ENCODE results near the gene ALOXE3.
A peak's percentile ranks its signal among the peaks of the same experiment; 100 is the strongest.

ALOXE3 gene

DNA sequence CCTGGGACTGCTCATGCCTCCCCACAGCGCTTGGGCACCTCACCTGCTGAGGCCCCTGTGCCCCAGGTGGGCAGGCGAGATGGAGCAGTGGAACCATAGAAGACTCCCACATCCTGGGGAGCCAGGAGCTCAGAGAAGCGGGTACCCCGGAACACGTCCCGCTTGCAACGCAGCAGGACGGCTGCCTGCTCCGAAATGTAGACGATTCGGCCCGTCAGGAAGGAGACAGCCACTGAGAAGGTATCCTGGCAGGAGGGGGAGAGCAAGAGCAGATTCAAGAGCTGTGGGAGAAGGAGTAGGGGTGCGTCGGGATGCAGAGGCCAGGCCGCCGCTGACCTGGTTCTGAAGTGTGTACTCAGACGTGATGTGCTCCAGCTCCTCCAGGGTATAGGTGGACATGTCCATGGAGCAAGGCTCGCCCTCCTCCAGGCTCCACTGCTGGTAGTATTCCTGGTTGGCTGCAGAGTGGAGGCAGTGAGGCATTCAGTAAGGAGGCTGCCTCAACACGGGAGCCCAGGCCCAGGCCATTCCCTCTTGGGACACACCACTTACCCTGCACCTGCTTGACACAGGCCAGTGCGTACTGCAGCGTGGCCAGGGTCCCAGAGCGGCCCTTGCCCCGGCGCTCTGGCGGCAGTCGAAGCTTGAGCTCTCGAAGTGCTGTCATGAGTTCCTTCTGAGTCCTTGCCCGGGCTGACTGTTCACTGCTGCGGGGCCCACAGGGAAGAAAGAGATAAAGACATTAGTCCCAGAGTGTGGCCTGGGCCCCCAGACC, 31.3 kb upstream of the ALOXE3 start:
- H3K4me3 Mint-ChIP-seq: peak overlapping the region; percentile 19
- peaks cover 33% of the 10 kb centered on the region for H3K4me1 Mint-ChIP-seq
- no peaks in the 10 kb centered on the region for H3K9me3 Mint-ChIP-seq
- peak overlapping the region; percentile 91 for H3K27ac Mint-ChIP-seq
- H3K36me3 Mint-ChIP-seq: peaks cover 29% of the 10 kb centered on the region
- no peaks in the 10 kb centered on the region for H3K27me3 Mint-ChIP-seq
- ATAC-seq (ENCODE audit: low read depth) (no peak), DNase-seq (ENCODE audit: low spot score in 2 of 2) (no peak)

DNA sequence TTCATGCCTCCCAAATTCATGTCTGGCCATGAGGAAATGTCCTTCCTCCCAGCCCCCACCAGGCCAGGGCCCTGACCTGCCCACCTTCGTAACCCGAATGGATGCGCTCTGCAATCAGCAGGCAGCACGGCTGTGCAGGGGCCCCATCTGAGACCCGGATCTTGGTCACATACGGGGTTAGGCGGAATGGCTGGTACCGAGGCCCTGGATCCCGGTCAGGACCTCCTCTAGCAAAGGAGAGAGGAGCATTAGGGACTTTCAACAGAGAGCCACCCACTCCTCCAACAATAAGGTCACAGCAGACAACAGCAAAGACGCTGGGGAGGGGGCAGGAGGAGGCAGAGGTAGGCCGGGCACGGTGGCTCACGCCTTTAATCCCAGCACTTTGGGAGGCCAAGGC, 30.2 kb upstream of the ALOXE3 start:
- H3K9me3 Mint-ChIP-seq: no peaks in the 10 kb centered on the region
- peak overlapping the region; percentile 91 for H3K27ac Mint-ChIP-seq
- H3K27me3 Mint-ChIP-seq: no peaks in the 10 kb centered on the region
- DNase-seq (ENCODE audit: low spot score in 2 of 2) (no peak), ATAC-seq (ENCODE audit: low read depth) (no peak)
- peaks cover 26% of the 10 kb centered on the region for H3K4me1 Mint-ChIP-seq
- H3K36me3 Mint-ChIP-seq: peaks cover 31% of the 10 kb centered on the region
- no peak overlapping the region for H3K4me3 Mint-ChIP-seq

DNA sequence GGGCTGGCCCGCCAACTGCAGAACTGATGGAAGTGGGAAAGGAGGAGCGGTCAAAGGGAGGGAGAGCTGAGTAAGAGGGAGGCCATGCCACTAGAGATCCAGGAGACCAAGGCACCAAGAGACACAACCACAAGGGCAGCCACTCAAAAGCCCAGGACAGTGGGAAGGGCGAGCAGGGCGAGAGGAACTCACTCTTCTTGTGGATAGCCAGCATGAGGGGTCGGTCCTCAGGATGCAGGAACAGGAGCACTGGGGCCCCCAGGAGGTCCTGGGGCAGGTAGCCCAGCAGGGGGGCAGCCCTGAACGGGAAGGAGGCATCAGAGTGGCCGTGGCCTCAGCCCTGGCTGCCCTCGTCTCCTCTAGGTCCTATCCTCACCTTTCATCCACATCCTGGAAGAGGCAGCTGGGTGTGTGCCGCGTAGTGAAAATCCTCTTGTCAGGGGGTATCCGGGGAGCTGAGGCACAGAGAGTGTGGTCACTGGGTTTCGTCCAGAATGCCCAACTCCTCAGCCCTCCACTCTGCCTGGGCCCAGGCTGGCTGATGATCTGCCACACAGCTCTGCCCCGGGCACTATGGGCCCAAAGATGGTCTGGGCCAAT, 29.6 kb upstream of the ALOXE3 start:
- Mint-ChIP-seq H3K4me1 (peaks cover 22% of the 10 kb centered on the region), H3K9me3 (no peaks in the 10 kb centered on the region), H3K4me3 (no peak overlapping the region), H3K36me3 (peaks cover 31% of the 10 kb centered on the region), H3K27ac (peak overlapping the region; percentile 91), H3K27me3 (no peaks in the 10 kb centered on the region)
- peak in 1 of 2 donors; percentile 22 for DNase-seq (ENCODE audit: low spot score in 2 of 2)
- ATAC-seq (ENCODE audit: low read depth): no peak

DNA sequence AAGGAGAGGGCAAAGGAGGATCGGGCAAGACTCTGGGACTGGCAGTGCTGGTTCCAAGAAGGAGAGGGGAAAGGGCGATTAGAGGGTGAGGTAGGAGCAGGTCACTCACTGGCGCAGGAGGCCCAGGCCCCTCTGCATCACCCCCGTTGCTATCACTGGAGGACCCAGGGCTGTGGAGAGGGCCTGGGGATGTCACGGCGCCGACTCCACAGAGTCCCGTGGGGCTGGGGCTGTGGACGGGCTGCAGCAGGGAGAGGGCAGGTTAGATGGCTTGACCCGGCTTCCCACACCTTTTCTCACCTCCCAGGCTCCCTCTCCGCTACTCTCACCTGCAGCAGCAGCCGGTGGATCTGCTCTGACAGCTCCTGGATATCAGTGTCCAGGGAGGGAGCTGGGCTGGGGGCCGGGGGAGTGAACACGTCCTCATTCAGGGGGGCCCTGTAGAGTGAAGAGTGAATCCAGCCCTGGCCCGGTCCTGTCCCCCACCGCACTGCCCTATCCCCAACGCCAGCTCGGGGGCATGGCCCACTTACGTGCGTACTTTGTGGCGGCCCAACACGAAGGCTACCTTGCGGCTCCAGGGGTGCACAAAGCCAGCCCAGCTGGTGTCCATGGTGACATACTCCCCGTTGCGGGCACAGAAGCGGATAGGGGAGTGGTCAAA, 29.0 kb upstream of the ALOXE3 start:
- H3K27ac Mint-ChIP-seq: peak overlapping the region; percentile 91
- peak in 1 of 2 donors; percentile 26 for DNase-seq (ENCODE audit: low spot score in 2 of 2)
- peaks cover 20% of the 10 kb centered on the region for H3K4me1 Mint-ChIP-seq
- H3K4me3 Mint-ChIP-seq: no peak overlapping the region
- H3K27me3 Mint-ChIP-seq: no peaks in the 10 kb centered on the region
- ATAC-seq (ENCODE audit: low read depth): no peak
- H3K36me3 Mint-ChIP-seq: peaks cover 34% of the 10 kb centered on the region
- no peaks in the 10 kb centered on the region for H3K9me3 Mint-ChIP-seq

DNA sequence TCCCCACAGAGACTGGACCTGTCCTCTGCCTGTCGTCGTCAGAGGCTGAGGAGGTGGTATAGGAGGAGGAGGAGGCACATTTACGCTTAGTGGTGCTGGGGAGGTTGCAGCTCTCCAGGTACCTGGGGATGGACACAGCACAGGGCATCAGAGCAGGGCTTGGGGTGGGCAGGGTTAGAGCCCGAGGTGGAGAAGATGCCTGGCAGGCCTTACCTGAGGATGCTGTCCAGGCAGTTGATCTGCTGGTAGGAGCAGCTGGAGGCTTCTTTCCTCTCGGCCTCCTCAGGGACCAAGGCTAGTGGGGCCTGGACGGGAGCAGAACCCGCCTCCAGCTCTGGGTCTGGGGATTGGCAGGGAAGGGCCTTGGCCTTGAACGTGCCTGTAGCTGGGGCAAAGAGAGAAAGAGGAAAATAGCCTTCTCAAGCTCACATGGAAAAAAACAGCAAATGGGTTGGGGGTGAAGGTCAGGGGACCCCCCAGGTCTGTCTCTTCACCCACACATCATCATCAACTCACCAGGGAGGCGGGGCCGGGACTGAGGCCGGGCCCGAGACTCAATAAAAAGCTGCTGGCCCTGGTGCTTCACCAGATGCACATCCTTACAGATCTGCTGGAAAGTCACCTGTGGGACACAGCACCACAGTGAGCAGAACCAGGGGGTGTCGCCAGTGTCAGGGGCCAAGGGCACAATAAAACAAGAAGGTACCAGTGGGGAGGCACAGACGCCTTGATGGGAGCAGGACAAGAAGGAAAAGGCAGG, 28.2 kb upstream of the ALOXE3 start:
- H3K27me3 Mint-ChIP-seq: no peaks in the 10 kb centered on the region
- H3K4me1 Mint-ChIP-seq: peaks cover 15% of the 10 kb centered on the region
- ATAC-seq (ENCODE audit: low read depth) (no peak), DNase-seq (ENCODE audit: low spot score in 2 of 2) (peak; percentile 14 to 40)
- H3K4me3 Mint-ChIP-seq: no peak overlapping the region
- peaks cover 34% of the 10 kb centered on the region for H3K36me3 Mint-ChIP-seq
- H3K27ac Mint-ChIP-seq: peak overlapping the region; percentile 76
- no peaks in the 10 kb centered on the region for H3K9me3 Mint-ChIP-seq

- ATAC-seq (ENCODE audit: low read depth): no peak
- H3K4me3 Mint-ChIP-seq: no peak overlapping the region
- peak overlapping the region; percentile 76 for H3K27ac Mint-ChIP-seq
- no peaks in the 10 kb centered on the region for H3K27me3 Mint-ChIP-seq
- H3K36me3 Mint-ChIP-seq: peaks cover 36% of the 10 kb centered on the region
- DNase-seq (ENCODE audit: low spot score in 2 of 2): peak in 1 of 2 donors; percentile 20
- H3K4me1 Mint-ChIP-seq: peaks cover 10% of the 10 kb centered on the region
- no peaks in the 10 kb centered on the region for H3K9me3 Mint-ChIP-seq
Observed at GRCh38 chr17:8145811-8146210, 27.5 kb upstream of the ALOXE3 start.

DNA sequence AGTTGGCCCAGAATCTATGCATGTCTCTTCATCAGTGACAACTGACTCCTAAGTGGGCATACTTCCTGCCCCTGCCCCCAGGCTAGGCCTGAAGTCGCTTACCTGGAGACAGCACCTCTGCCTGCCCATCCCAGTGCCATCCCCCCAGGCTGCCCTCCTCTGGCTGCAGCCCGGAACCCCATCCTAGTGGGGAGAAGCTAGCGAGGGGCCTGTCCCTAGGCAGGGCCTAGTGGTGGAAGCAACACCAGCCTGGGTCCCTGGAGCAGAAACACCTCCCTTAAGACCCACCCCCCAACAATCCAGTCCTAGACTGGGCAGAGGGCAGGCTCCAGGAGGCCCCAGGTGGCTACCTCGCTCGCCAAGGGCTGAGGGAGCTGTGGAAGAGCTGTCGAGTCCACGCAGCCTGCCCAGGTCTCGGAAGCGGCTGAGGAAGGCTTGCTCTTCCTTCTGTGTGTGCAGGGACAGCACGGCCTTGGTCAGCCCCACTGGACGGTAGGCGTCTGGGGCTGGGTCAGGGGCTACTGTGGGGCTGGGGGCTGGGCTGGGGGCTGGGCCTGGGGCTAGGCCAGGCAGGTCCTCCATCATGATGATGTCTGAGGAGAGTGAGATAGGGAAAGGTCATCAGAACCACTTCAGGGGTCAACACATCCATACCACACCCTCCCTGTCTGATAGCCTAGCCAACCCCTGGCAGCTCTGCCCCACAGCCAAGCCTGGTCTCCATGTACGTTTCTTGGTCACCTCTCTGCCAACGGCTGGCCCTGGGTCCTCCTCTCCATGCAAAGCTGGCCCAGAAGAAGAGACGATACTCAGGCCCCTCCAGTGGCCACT, 26.3 kb upstream of the ALOXE3 start:
- ATAC-seq (ENCODE audit: low read depth) (no peak), DNase-seq (ENCODE audit: low spot score in 2 of 2) (peak in 1 of 2 donors; percentile 39)
- Mint-ChIP-seq H3K4me1 (peaks cover 8% of the 10 kb centered on the region), H3K4me3 (no peak overlapping the region), H3K27me3 (no peaks in the 10 kb centered on the region), H3K36me3 (peaks cover 35% of the 10 kb centered on the region), H3K9me3 (no peaks in the 10 kb centered on the region), H3K27ac (peak overlapping the region; percentile 70)

- Mint-ChIP-seq H3K4me1 (peaks cover 6% of the 10 kb centered on the region), H3K36me3 (peaks cover 32% of the 10 kb centered on the region), H3K4me3 (no peak overlapping the region), H3K27ac (peak overlapping the region; percentile 70), H3K9me3 (no peaks in the 10 kb centered on the region), H3K27me3 (no peaks in the 10 kb centered on the region)
- ATAC-seq (ENCODE audit: low read depth) (no peak), DNase-seq (ENCODE audit: low spot score in 2 of 2) (peak; percentile 18 to 49)
Observed at GRCh38 chr17:8143581-8144400, 25.5 kb upstream of the ALOXE3 start.

- Mint-ChIP-seq H3K27me3 (no peaks in the 10 kb centered on the region), H3K9me3 (no peaks in the 10 kb centered on the region), H3K4me1 (peaks cover 6% of the 10 kb centered on the region), H3K27ac (peak overlapping the region; percentile 70), H3K36me3 (peaks cover 26% of the 10 kb centered on the region), H3K4me3 (no peak overlapping the region)
- ATAC-seq (ENCODE audit: low read depth) (no peak), DNase-seq (ENCODE audit: low spot score in 2 of 2) (peak in 1 of 2 donors; percentile 21)
Observed at GRCh38 chr17:8142887-8143580, 24.7 kb upstream of the ALOXE3 start.

DNA sequence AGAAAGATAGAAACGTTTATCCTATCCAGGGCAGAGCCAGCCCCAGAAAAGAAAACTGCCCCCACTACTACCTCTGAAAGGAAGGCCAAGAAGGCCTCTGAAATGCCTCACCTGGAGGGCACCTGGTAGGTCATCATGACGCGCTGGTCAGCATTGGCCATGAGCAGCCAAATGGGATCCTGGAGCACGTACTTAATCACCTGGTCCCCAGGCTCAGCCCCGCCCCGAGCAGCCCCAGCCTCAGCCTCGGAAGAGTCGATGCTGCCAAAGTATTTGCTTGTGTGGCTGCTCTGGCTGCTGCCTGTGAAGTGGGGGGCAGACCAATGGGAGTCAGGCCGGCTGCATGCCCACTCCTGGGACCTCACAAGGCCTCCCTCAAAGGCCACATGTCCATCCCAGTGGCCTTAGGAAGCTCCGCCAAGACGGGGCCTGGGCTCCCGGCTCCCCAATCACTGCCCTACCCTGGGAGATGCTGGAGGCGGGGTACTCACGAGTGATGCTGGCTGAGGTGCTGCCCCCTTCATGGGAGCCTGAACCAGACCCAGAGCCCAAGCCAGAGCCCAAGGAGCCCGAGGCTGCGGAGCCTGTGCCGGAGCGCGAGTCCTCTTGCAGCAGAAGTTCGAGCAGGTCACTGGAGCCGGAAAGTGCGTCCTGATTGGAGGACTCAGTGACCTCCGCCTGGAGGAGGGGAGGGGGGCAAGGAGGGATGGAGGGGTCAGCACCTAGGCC, 24.0 kb upstream of the ALOXE3 start:
- H3K36me3 Mint-ChIP-seq: peaks cover 21% of the 10 kb centered on the region
- no peak overlapping the region for H3K27ac Mint-ChIP-seq
- no peaks in the 10 kb centered on the region for H3K27me3 Mint-ChIP-seq
- DNase-seq (ENCODE audit: low spot score in 2 of 2): peak in 1 of 2 donors; percentile 33
- H3K4me3 Mint-ChIP-seq: no peak overlapping the region
- no peak for ATAC-seq (ENCODE audit: low read depth)
- H3K4me1 Mint-ChIP-seq: peaks cover 6% of the 10 kb centered on the region
- H3K9me3 Mint-ChIP-seq: no peaks in the 10 kb centered on the region

- Mint-ChIP-seq H3K4me3 (no peak overlapping the region), H3K27ac (peak overlapping the region; percentile 54), H3K9me3 (no peaks in the 10 kb centered on the region), H3K36me3 (peaks cover 18% of the 10 kb centered on the region), H3K27me3 (no peaks in the 10 kb centered on the region), H3K4me1 (peaks cover 3% of the 10 kb centered on the region)
- ATAC-seq (ENCODE audit: low read depth) (no peak), DNase-seq (ENCODE audit: low spot score in 2 of 2) (no peak)
Observed at GRCh38 chr17:8141741-8142140, 23.4 kb upstream of the ALOXE3 start.

GRCh38 chr17:8141045-8141444, 22.7 kb upstream of the ALOXE3 start:
- DNase-seq (ENCODE audit: low spot score in 2 of 2) (no peak), ATAC-seq (ENCODE audit: low read depth) (no peak)
- no peaks in the 10 kb centered on the region for H3K27me3 Mint-ChIP-seq
- peaks cover 3% of the 10 kb centered on the region for H3K4me1 Mint-ChIP-seq
- H3K27ac Mint-ChIP-seq: peak overlapping the region; percentile 54
- no peak overlapping the region for H3K4me3 Mint-ChIP-seq
- H3K9me3 Mint-ChIP-seq: no peaks in the 10 kb centered on the region
- H3K36me3 Mint-ChIP-seq: peaks cover 11% of the 10 kb centered on the region

Data from memory B cell (primary cell).